ENCODE results near the gene DAPK1. TPM values are rescaled to one million over a fixed set of nuclear protein-coding genes. Genes with fewer than 3 reads are reported as not detected.
A peak's percentile ranks its signal among the peaks of the same experiment; 100 is the strongest.

The DAPK1 gene
- total RNA-seq, 1 experiment from 2014 or later, result 19.7 TPM

DNA sequence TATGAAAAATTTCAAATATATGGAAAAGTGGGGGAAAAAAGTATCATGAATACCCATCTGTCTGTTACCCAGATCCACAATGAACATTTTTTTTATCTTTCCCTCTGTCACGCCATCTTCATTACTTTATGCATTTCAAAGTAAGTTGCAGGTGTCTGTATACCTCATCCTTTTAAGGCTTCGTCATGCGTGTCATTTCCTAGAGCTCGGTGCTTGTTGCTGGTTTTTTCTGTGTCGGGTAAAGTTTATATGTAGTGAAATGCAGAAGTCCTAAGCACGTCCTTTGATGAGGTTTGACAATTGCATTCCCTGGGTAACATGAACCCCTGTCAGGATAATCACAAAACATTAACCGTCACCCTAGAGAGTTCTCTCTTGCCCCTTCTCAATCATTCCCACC is 52.1 kb downstream of the DAPK1 start:
- intact Hi-C loops (cut with micrococcal nuclease), result no loop called here
- BruUV-seq (replicated peaks), result no TSS peak

DNA sequence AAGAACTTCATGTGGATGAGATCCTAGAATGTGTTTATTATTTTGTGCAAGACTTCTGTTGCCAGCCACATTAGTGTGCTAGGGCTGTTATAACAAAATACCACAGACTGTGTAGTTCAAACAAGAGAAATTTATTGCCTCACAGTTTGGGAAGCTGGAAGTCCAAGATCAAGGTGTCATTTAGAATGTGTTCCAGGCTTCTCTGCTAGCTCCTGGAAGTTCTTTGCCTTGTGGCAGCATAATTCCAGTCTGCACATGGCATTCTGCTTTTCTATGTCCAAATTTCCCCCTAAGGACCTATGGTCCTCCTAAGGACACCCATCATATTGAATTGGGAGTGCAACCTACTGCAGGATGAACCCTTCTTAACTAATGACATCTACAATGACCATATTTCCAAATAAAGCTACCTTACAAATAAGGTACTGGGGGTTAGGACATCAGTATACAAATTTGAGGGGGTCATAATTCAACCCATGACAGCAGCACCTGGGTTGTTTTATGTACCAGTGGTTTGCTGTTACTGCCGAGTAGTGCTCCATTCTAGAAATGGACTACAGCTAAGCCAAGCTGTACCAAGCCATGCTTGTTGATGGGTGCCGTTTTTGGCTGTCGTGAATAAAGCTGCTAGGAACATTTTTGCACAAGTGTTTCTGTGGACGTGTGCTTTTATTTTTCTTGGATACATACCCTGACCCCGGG is 52.7 kb downstream of the DAPK1 start:
- BruUV-seq (replicated peaks), result no TSS peak
- CTCF ChIA-PET, result interaction anchor here (0.6 kb wide), 2 partner anchors 52 to 226 kb away, joined by 3 read pairs; no protein-coding TSS in a partner anchor
- Mint-ChIP-seq H3K4me1 (ENCODE audit: insufficient read depth, unreplicated experiment) (peaks cover 27% of the 10 kb centered on the region), H3K27me3 (ENCODE audit: insufficient read depth, unreplicated experiment) (no peaks in the 10 kb centered on the region), H3K4me3 (ENCODE audit: unreplicated experiment) (no peak overlapping the region), H3K9me3 (ENCODE audit: unreplicated experiment) (peaks cover 6% of the 10 kb centered on the region), H3K36me3 (ENCODE audit: insufficient read depth, unreplicated experiment) (peaks cover 6% of the 10 kb centered on the region), H3K27ac (ENCODE audit: low read depth, unreplicated experiment) (no peak overlapping the region)
- DNase-seq (ENCODE audit: unreplicated experiment), result no peak
- intact Hi-C loops (cut with micrococcal nuclease), result no loop called here
- TF ChIP-seq, protein P1, sequence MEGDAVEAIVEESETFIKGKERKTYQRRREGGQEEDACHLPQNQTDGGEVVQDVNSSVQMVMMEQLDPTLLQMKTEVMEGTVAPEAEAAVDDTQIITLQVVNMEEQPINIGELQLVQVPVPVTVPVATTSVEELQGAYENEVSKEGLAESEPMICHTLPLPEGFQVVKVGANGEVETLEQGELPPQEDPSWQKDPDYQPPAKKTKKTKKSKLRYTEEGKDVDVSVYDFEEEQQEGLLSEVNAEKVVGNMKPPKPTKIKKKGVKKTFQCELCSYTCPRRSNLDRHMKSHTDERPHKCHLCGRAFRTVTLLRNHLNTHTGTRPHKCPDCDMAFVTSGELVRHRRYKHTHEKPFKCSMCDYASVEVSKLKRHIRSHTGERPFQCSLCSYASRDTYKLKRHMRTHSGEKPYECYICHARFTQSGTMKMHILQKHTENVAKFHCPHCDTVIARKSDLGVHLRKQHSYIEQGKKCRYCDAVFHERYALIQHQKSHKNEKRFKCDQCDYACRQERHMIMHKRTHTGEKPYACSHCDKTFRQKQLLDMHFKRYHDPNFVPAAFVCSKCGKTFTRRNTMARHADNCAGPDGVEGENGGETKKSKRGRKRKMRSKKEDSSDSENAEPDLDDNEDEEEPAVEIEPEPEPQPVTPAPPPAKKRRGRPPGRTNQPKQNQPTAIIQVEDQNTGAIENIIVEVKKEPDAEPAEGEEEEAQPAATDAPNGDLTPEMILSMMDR (IDR thresholded peaks at IDR 0.05; ENCODE audit: unreplicated experiment), result no peak
- POLR2A ChIA-PET, result no interaction called here

More for the DNA sequence above, 52.1 kb downstream of the DAPK1 start:
- CTCF ChIA-PET, result interaction anchor here (0.6 kb wide), 1 partner anchor 51 kb away, joined by 3 read pairs; no protein-coding TSS in a partner anchor
- Mint-ChIP-seq H3K4me3 (ENCODE audit: unreplicated experiment) (no peak overlapping the region), H3K4me1 (ENCODE audit: insufficient read depth, unreplicated experiment) (peaks cover 27% of the 10 kb centered on the region), H3K9me3 (ENCODE audit: unreplicated experiment) (peaks cover 6% of the 10 kb centered on the region), H3K27me3 (ENCODE audit: insufficient read depth, unreplicated experiment) (no peaks in the 10 kb centered on the region), H3K27ac (ENCODE audit: low read depth, unreplicated experiment) (no peak overlapping the region), H3K36me3 (ENCODE audit: insufficient read depth, unreplicated experiment) (peaks cover 6% of the 10 kb centered on the region)
- TF ChIP-seq, protein P1 (IDR thresholded peaks at IDR 0.05; ENCODE audit: unreplicated experiment), result no peak
- no peak for DNase-seq (ENCODE audit: unreplicated experiment)
- POLR2A ChIA-PET, result no interaction called here

DNA sequence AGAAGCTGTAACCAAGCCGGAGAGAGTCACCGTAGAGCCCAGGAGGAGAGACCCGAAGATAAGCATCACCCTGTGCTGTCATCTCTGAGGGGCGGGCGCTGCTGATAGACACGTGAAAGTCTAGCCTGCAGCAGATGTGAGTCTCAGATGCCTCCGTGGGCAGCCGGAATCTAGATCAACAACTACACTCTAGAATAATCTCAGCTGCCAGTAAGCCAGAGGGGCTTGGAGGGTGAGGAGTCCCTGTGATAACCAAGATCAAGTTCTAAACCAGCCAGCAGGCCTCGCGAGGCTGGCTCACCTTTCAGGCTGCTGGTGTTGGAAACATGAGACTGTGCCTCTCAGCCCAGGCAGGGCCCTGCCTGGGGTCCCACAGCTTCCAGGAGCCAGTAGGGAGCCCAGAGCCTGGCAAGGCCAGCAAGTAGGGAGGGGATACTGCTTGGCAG is 54.1 kb downstream of the DAPK1 start:
- intact Hi-C loops (cut with micrococcal nuclease), result no loop called here
- peaks cover 15% of the 10 kb centered on the region for H3K4me1 Mint-ChIP-seq (ENCODE audit: insufficient read depth, unreplicated experiment)
- H3K27ac Mint-ChIP-seq (ENCODE audit: low read depth, unreplicated experiment), result no peak overlapping the region
- peaks cover 6% of the 10 kb centered on the region for H3K9me3 Mint-ChIP-seq (ENCODE audit: unreplicated experiment)
- no peaks in the 10 kb centered on the region for H3K27me3 Mint-ChIP-seq (ENCODE audit: insufficient read depth, unreplicated experiment)
- peaks cover 6% of the 10 kb centered on the region for H3K36me3 Mint-ChIP-seq (ENCODE audit: insufficient read depth, unreplicated experiment)
- ChIA-PET POLR2A (no interaction called here), CTCF (interaction anchor here (1.3 kb wide), 1 partner anchor 111 kb away, joined by 3 read pairs; no protein-coding TSS in a partner anchor)
- TF ChIP-seq, protein P1 (IDR thresholded peaks at IDR 0.05; ENCODE audit: unreplicated experiment), result no peak
- H3K4me3 Mint-ChIP-seq (ENCODE audit: unreplicated experiment), result no peak overlapping the region
- BruUV-seq (replicated peaks), result no TSS peak
- DNase-seq (ENCODE audit: unreplicated experiment), result no peak

DNA sequence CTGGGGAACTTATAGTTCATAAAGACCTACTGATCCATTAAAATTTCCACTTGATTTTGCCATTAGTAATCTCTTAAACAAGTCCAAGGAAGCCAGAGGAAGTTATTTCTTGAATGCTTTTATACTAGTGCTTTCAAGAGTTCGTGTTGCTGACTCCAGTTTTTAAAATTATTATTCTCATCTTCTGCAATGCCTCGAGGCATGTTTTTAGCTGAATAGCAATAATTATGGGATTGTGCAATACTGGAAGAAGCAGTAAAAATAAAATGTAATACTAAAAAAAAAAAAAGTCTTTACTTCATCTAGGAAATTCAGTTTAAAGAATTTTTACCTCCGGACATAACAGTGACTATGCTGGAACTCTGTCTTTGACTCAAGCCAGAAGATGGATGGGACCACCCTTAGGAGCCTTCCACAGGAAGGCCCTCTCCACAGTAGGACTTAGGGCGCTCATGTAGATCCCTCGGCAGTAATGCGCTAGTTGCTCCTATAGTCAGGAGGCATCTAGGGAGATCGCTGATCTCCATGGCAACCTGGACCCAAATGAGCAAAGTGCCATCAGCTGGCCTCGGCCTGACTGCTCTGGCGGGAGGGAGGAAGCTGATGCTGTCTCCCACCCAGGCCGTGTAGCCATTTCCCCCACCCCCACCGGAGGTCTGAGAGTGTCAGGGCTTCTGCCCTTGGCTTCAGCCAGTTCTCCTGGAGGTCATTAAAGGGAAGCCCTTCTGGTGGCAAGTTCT is 56.7 kb downstream of the DAPK1 start:
- H3K4me3 Mint-ChIP-seq (ENCODE audit: unreplicated experiment), result no peak overlapping the region
- POLR2A ChIA-PET, result no interaction called here
- CTCF ChIA-PET, result interaction anchor here (0.7 to 1.0 kb wide), 2 partner anchors 32 to 56 kb away, joined by 3 to 4 read pairs; partner anchors contain the start of gene DAPK1
- H3K9me3 Mint-ChIP-seq (ENCODE audit: unreplicated experiment), result no peaks in the 10 kb centered on the region
- TF ChIP-seq, protein P1 (IDR thresholded peaks at IDR 0.05; ENCODE audit: unreplicated experiment), result no peak
- peak; percentile 14 for DNase-seq (ENCODE audit: unreplicated experiment)
- peak overlapping the region; percentile 16 for H3K27ac Mint-ChIP-seq (ENCODE audit: low read depth, unreplicated experiment)
- H3K36me3 Mint-ChIP-seq (ENCODE audit: insufficient read depth, unreplicated experiment), result peaks cover 6% of the 10 kb centered on the region
- H3K27me3 Mint-ChIP-seq (ENCODE audit: insufficient read depth, unreplicated experiment), result no peaks in the 10 kb centered on the region
- intact Hi-C loops (cut with micrococcal nuclease), result no loop called here
- no TSS peak for BruUV-seq (replicated peaks)
- H3K4me1 Mint-ChIP-seq (ENCODE audit: insufficient read depth, unreplicated experiment), result no peaks in the 10 kb centered on the region

All from MCF 10A (cell line).